Embryonic facial prominence (tissue), 1 donor: ENCODE measurements around the gene SPDYE3.

Experiments
- DNase-seq: peaks from one replicate; pipeline ENCODE4 v3.0.0-alpha.2; 2016; ENCODE audit errors: extremely low spot score

SPDYE3 gene

DNA sequence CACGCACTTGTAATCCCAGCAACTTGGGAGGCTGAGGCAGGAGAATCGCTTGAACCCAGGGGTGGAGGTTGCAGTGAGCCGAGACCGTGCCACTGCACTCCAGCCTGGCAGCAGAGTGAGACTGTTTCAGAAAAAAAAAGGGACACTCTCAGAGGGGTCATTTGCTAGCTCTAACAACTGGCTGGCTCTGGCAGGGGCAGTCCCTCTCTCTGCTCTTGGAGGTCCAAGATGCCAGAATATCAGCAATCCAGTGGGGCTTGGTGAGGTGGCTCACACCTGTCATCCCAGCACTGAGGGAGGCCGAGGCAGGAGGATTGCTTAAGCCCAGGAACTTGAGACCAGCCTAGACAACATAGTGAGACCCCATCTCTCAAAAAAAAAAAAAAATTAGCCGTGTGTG lies 63.2 kb downstream of the SPDYE3 start:
- no peak for DNase-seq

DNA sequence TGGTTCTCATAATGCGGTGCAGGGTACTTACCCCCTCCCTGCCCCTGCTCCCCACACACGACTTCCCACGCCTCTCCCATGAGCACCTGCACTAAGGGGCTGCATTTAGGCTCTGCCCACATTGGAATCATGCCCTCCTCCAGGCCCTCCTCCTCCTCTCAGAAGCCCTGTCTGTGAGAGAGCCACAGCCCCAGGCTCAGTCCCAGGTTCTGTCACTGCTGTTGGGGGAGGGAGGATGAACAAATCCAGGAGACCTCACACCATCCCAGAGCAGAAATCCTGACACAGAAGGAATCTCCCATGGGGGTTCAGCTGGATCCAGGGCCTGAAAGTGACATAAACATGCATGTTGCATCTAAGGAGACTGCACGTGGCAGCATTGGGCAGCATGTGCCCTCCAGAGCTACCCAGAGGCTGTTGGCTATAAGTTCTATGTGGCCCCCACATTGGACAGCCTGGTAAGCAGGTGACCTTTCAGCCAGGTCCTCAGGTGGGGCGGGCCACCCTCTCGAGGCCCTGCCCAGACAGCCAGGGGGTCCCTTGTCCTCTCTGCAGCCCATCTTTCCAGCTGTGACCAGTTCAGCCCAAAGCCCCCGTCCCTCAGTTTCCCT lies 64.2 kb downstream of the SPDYE3 start:
- no peak for DNase-seq
